HG02938 (cell line): Measurements from ENCODE around the gene NUPR2.
"Not testable (repeated sequence)": the region's sequence is repeated elsewhere in the genome, so short reads cannot be mapped to it uniquely, and the experiment has no call there.

Source experiments
- ATAC-seq: cut with Tn5 transposase; IDR thresholded peaks from one replicate; pipeline ENCODE4 v1.9.1; 2021; ENCODE audit warnings: mild to moderate bottlenecking, moderate library complexity; ENCODE audit not compliant: unreplicated experiment

NUPR2 gene, protein sequence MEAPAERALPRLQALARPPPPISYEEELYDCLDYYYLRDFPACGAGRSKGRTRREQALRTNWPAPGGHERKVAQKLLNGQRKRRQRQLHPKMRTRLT

DNA sequence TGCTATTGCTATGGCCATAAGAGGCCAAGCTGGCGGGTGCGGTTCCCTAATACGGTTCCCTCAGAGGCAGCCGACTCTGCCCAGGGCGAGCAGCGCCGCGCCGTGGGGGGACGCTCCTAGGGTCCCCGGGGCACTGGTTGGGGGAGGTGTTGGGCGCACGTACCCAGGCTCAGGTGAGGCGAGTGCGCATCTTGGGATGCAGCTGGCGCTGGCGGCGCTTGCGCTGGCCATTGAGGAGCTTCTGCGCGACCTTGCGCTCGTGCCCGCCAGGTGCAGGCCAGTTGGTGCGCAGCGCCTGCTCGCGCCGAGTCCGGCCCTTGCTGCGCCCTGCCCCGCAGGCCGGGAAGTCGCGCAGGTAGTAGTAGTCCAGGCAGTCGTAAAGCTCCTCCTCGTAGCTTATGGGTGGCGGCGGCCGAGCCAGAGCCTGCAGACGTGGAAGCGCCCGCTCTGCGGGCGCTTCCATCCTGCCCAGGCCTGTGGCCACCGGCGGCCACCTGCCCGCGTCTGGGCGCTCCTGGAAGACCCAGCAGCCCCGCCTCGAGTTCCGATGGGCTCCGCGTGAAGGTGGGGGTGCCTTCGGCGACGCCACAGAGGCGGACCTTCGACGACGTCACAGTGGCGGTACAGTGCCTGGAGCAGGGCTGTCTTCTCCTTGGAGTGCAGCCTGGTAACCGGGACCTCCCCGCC, at the start of gene NUPR2:
TSS of gene NUPR2 (minus strand) at position 566 of the 687 bp plus-strand sequence. CDS start at position 463, 103 bp downstream.
- ATAC-seq = no peak

DNA sequence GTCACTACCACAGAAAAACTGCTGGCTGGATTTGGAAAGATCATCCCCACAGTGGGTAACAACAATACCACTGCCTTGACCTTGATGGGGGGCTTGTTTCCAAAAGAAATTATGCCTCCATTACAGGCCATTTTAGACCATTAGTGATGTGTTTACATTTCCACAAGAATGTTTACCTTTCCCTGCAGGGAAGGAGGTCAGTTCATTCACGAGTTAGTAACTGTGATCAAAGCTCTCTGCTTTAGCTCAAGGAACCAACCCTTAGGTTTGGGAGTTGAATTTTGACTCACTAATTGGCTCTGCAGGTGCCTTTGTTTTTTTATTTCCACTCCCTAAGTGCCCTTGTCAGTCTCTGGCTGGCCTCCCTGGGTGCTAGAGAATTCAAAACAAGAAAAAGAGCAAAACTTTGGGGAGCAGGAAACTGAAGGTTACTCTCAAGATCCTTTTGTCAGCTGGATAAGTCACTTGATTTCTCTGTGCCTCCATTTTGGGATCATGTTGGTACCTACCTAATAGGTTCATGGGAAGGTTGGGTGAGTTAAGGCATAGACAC, 41.1 kb upstream of the NUPR2 start:
- no peak for ATAC-seq

DNA sequence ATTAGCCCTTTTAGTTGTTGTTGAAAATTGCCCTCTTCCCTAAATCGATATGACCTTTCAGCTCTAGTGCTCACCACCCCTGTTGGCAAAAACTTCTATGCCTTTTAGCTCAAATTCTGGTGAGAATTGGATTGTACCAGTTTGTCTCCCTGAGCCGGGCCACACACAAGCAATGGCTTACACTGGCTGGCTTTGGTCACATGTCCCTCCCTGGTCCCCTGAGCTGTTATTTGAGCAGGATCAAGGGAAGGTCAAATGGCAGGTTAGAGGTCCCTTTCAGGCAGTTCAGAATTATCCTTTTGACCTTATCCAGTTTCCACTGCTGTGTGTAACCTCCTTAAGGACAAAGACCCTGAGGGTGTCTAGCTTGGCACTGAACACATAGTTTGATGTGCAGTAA, 14.8 kb upstream of the NUPR2 start:
- ATAC-seq = not testable (repeated sequence)

DNA sequence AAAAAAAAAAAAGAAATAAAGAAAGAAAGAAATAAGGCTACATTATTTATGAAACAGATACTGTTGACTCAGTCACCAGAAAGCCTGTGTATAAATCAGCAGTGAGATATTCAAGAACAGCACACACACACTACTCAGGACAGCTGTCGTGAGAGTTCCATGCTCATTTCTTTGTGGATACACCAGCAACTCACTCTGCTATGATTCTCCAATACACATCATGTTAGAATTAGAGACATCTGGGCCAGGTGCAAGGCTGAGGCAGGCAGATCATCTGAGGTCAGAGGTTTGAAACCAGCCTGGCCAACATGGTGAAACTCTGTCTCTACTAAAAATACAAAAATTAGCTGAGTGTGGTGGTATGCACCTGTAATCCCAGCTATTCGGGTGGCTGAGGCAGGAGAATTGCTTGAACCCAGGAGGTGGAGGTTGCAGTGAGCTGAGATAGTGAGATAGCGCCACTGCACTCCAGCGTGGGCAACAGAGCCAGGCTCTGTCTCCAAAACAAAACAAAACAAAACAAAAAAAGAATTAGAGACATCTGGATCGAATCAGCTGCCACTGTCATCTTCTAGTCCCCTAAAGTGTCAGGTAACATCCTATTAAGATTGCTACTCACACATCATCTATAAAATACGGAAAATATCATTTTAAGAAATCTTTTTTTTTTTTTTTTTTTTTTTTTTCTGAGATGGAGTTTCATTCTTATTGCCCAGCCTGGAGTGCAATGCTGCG, 11.2 kb upstream of the NUPR2 start:
- no peak for ATAC-seq

DNA sequence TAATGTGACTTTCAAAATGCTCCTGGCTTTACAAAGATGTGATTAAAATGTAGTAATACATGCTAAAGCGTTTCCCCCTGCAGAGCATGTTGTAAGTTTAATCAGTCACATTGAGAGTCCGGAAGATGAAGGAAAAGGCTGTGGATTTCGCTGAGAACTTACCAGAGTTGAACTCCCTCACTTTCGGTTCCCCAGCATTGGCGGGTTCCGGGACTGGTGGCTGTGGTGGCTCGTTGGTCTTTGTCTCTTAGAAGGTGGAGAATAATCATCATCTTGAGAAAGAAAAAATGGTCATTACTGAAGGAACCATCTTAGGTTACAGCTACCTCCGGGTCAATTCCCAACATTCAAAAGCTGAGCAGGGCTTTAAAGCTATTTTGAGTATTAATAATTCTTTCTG, 9.6 kb upstream of the NUPR2 start:
- ATAC-seq = no peak

DNA sequence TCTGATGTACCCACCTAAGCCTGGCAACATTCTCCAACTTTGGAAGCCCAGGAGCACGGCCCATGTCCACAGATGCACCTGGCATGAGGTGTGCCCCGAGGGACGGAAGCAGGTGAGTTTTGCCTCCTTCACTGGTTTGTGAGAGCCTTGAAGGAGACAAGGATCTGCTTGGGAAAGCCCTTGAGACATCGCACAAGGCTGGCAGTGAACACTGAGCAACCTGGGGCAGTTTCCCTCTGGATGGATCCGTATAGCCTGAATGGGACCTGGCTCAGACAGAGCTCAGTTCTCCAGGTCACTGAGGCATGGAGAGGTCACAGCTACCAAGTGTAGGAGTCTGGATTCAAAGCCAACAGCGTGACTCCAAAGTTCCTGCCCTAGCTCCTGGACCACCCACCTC, 8.8 kb upstream of the NUPR2 start:
- ATAC-seq = no peak

DNA sequence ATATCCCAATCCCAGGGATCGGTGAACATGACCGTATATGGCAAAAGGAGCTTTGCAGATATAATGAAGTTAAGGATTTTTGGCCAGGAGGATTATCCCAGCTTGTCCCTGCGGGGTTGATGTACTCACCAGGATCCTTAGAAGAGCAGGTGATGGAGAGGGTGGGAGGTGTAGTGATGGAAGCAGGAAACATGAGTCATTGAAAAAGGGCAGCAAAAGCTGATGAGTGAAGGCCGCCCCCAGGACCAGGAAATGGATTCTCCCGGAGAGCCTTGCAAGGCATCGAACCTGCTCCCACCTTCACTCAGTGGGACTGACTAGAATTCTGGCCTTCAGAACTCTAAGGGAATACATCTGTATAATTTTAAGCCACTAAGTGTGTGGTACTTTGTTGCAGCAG, 5.2 kb upstream of the NUPR2 start:
- ATAC-seq = no peak

DNA sequence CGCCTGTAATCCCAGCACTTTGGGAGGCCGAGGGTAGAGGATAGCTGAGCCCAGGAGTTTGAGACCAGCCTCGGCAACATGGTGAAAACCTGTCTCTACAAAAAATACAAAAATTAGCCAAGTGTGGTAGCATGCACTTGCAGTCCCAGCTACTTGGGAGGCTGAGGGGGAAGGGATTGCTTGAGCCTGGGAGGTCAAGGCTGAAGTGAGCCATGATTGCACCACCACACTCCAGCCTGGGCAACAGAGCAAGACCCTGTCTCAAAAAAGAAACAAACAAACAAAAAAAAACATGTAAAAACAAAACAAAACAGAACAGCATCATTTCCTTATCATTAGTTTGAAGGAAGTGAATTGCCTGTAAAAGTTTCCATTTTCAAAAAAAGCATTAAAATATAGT, 4.0 kb downstream of the NUPR2 start:
- ATAC-seq = not testable (repeated sequence)

DNA sequence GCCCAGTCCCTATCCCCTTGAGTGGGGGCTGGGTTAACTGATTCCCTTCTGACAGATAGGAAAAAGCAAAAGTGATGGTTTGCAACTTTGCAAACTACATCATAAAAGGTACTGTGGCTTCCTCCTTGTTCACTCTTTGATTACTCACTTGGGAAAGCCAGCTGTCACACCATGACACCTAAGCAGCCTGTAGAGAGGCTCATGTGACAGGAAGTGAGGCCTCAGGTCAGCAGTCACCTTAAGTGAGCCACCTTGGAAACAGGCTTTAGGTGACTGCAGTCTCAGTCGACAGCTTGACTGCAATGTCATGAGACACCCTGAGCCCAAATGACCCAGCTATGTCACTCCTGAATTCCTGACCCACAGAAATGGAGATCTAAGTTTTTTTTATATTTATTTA, 5.6 kb downstream of the NUPR2 start:
- no peak for ATAC-seq

DNA sequence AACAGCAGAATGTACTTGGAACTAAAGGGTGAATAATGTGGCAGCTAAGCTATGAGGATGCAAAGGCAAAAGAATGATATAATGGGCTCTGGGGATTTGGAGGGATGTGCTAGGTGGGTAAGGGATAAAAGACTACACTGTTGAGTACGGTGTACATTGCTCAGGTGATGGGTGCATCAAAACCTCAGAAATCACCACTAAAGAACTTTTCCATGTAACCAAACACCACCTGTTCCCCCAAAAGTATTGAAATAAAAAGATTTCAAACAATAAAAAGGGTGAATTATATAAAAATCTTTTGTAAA, 8.3 kb downstream of the NUPR2 start:
- ATAC-seq = no peak

DNA sequence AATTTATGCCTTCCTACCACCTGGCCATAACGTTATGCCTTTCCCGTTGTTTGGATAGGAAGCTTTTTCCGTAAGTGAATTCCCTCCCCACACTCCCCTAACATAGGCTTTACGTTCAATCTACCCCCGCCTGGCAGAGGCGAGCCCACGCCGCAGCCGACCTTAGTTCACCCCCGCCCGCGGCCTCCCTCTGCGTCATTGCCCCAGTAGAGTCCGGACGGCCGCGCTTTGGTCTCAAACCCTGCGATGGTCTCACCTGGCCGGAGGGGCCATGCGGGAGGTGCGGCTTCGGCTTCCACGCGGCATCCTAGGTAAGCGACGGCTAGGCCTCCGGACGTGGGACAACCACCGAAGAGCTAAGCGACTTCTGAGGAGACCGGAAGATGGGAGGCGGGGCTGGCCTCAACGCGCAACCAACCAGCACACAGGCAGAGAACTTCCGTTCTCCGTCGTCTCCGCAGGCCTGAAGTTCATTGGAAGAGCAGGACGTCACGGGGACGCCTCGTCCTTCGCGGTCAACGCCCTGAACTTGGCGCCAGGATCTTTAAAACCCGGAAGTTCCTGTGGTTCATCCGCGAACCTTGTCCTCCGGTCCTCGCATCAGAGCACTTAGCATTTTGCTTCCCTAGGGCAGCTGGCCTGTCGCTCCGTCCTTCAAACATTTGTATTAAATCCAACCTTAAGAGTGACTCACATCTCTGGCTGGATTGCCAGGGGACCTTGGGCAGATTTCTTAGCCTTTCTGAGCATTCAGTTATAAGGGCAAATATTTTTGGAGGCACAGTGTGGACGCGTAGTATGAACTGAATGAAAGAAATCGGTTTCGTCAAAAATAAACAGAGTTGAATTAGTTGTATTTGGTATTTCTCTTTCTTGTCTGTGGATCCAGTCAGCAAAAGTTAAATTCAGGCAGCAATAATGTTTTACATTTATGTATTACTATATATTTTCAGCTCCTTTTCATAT, 9.8 kb downstream of the NUPR2 start, which contains the start of gene CHCHD2:
TSS of gene CHCHD2 (minus strand) at position 369 of the 966 bp plus-strand sequence. CDS start at position 306, 63 bp downstream.
- ATAC-seq = peak; percentile 99

DNA sequence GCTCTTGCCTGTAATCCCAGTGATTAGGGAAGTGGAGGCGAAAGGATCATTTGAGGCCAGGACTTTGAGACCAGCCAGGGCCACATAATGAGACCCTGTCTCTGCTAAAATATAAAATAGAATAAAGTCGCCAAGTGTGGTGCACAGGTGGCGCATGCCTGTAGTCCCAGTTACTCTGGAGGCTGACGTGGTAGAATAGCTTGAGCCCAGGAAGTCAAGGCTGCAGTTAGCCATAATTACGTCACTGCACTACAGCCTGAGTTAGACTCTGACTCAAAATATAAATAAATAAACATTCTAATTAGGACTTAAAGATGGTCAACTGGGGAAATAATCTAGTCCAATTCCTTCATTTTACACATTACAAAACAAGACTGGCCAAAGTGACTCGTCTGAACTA, 10.7 kb downstream of the NUPR2 start:
- peak; percentile 26 for ATAC-seq

DNA sequence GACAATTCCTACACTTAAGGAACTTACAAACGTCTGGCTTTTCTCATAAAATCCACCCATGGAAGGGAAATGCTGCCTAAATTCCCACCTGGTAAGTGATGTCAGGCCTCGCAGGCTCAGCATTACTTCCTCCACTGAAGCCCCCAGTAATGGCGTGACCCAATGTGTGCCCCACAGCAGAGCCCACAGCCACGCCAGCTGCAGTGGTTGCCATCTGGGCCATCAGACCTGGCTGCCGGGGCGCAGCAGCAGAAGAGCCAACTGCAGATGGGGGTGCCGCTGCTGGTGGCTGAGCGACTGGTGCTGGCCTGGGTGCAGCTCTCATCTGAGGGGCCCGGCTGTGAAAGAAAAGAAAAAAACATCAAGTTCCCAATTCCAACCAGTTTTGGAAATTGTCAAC, 12.1 kb downstream of the NUPR2 start:
- ATAC-seq = not testable (repeated sequence)

DNA sequence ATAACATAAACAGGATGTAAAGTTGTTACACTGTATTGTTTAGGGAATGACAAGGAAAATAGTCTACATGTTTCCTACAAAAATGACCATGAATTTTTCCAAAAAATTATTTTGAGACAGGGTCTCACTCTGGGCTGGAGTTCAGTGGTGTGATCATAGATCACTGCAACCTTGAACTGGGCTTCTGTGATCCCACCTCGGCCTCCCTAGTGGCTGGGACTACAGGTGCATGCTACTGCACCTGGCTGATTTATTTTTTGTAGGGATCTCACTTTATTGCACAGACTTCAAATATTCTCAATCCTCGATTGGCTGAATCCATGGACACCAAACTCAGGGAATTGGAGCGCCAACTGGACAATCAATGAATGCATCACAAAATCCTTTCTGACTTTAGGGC, 16.6 kb downstream of the NUPR2 start:
- ATAC-seq = no peak

DNA sequence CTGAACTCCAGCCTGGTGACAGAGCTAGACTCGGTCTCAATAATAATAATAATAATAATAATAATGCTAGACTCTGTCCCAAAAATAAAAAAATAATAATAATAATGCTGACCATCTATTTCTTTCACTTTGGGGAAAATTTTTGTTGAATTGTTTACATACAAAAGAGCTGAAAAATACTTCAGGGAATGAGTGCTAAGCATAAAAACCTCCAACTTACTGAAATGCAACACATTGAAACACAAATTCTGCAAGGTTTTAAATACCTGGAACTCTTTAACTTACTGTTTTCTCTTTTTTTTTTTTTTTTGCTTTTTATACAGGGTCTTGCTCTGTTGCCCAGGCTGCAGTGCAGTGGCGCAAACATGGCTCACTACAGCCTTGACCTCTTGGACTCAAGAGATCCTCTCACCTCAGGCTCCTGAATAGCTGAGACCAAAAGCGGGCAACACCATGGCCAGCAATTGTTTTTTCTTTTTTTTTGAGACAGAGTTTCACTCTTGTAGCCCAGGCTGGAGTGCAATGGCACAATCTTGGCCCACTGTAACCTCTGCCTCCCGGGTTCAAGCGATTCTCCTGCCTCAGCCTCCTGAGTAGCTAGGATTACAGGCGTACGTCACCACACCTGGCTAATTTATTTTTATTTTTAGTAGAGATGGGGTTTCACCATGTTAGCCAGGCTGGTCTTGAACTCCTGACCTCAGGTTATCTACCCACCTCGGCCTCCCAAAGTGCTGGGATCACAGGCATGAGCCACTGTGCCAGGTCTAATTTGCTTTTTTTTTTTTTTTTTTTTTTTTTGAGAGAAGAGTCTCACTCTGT, 17.8 kb downstream of the NUPR2 start:
- ATAC-seq = not testable (repeated sequence)

DNA sequence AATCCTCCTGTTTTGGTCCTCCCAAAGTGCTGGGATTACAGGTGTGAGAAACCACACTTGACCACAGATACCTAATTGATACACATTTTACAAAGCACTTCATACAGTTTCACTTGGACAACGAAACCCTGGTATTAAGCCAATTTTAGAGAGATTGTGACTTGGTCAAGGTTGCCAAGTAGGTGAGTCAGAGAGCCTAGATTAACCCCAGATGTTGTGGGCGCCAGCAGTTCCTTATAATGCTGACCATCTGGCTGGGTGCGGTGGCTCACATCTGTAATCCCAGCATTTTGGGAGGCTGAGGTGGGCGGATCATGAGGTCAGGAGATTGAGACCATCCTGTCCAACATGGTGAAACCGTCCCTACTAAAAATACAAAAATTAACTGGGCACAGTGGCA, 18.5 kb downstream of the NUPR2 start:
- peak; percentile 50 for ATAC-seq

DNA sequence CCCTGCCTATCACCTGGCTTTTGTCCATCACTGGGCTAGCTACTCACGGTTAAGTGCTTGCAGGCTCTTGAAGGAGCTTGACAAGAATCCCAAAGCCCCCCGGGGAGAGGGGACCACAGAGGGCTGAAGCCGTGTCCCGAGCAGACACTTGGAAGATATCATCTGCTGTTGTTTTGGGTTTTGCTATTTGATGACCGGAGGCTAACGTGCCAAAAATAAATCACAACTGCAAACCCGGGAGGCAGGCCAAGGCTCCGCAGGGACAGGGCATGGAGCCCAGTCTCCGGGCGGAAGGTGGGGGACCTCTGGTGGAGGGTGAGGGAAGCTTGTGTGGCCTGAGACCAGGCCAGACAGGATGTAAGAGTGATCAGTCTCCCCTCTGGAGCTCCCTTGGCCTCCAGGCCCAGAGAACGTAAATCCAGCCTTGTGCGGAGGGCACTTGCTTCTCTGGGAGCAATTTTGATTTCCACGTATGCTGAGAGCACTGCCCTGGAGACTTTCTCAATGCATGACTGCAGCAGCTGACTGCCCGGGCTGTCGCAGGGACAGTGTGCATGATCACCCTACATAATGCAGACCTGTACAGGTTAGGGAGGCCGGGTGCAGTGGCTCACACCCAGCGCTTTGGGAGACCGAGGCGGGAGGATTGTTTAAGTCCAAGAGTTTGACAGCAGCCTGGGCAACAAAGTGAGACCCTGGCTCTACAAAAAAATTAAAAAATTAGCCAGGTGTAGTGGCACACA, 23.3 kb downstream of the NUPR2 start, which contains the start of gene PHKG1:
TSS of gene PHKG1 (minus strand) at position 164 of the 743 bp plus-strand sequence. CDS start 4,011 bp downstream, outside the sequence.
- ATAC-seq = no peak

DNA sequence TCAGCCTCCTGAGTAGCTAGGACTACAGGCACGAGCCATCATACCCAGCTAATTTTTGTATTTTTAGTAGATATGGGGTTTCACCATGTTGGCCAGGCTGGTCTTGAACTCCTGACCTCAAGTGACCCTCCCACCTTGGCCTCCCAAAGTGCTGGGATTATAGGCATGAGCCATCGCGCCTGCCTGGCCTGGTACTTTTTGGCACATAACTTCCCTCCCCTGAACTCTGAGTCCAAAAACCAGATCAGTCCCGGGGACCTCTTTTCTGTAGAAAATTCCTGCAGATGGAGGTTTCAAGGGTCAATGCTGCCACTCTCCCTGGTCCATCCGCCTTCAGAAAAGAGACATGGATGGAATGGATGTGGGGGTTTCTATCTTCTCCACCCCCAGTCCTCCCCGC, 23.8 kb downstream of the NUPR2 start:
- not testable (repeated sequence) for ATAC-seq

DNA sequence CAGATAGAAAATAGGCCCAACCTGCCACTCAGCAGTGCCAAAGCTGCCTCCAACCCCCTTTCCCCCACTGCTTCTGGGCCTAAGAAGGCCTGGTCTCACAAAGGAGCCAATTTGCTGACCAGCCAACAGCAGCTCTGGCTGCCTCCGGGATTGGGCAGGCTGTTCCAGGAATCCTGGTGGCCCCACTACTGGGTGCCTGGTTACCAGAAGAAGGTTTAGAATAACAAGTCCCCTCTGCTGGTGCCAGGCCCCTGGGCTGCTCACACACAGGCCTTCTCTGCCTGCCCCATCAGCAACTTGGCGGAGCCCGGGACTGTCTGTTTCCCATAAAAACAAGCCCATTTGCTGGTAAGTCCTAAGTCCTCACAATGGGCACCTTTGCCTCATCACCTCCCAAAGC, 24.6 kb downstream of the NUPR2 start:
- ATAC-seq = no peak
